GM12873 (cell line): ENCODE measurements around the gene MYT1.

ENCODE experiments used
- TF ChIP-seq, protein P1 (sequence below): IDR thresholded peaks from 2 replicates; pipeline ENCODE4 v1.5.1; 2012; ENCODE audit warnings: low read depth, mild to moderate bottlenecking, moderate library complexity, low read length, control low read depth; ENCODE audit not compliant: insufficient read depth; ENCODE audit errors: missing control alignments

The MYT1 gene

DNA sequence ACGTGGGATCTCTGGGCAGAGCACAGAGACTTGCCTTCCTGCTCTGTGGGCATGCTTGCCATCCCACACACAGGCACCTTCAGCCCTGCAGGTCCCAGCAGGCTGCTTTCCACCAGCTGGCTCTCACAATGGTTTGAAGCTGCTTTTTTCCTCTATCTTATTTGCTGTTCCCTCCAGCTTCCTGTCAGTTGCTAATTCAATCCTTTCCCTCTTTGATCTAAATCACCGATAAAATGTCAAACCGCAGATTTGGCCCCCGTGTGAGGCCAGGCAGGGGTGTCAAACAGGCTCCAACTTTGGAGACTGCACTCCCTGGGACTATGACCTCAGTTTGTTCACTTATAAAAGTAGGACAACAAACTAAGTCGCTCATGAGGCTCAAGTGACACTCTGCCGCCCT lies 50.7 kb downstream of the MYT1 start:
- TF ChIP-seq, protein P1, sequence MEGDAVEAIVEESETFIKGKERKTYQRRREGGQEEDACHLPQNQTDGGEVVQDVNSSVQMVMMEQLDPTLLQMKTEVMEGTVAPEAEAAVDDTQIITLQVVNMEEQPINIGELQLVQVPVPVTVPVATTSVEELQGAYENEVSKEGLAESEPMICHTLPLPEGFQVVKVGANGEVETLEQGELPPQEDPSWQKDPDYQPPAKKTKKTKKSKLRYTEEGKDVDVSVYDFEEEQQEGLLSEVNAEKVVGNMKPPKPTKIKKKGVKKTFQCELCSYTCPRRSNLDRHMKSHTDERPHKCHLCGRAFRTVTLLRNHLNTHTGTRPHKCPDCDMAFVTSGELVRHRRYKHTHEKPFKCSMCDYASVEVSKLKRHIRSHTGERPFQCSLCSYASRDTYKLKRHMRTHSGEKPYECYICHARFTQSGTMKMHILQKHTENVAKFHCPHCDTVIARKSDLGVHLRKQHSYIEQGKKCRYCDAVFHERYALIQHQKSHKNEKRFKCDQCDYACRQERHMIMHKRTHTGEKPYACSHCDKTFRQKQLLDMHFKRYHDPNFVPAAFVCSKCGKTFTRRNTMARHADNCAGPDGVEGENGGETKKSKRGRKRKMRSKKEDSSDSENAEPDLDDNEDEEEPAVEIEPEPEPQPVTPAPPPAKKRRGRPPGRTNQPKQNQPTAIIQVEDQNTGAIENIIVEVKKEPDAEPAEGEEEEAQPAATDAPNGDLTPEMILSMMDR: no peak

DNA sequence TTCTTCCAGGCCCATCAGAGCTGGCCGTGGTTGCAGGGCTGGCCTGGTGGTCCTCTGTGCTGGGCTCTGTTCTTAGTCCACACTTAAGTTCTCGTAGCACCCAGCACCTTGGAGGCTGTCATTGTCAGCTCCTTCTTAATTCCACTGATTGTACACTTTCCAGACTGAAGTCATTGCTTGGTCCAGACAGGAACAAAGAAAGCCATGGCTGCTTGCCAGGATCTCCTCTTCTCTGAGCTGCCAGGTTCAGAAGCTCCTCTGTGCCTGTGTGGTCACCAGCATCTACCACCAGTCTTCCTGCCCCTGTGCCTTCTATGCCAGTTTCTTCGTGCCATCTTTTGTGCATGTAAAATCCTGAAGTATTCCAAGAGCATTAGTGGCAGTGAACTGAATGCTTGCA lies 51.8 kb downstream of the MYT1 start:
- TF ChIP-seq, protein P1: no peak

DNA sequence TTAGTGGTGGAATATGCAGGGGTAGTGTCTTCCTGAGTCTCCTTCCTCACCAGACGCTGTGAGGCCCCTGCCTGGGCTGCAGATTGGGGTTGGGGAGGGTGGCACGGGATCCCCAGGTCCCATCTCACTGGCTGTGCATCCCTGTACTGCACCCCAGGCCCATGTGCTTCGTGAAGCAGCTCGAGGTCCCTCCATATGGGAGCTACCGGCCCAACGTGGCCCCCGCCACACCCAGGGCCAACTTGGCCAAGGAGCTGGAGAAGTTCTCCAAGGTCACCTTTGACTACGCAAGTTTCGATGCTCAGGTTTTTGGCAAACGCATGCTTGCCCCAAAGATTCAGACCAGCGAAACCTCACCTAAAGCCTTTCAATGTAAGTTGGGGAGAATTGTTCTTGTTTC lies 52.7 kb downstream of the MYT1 start:
- TF ChIP-seq, protein P1: no peak

DNA sequence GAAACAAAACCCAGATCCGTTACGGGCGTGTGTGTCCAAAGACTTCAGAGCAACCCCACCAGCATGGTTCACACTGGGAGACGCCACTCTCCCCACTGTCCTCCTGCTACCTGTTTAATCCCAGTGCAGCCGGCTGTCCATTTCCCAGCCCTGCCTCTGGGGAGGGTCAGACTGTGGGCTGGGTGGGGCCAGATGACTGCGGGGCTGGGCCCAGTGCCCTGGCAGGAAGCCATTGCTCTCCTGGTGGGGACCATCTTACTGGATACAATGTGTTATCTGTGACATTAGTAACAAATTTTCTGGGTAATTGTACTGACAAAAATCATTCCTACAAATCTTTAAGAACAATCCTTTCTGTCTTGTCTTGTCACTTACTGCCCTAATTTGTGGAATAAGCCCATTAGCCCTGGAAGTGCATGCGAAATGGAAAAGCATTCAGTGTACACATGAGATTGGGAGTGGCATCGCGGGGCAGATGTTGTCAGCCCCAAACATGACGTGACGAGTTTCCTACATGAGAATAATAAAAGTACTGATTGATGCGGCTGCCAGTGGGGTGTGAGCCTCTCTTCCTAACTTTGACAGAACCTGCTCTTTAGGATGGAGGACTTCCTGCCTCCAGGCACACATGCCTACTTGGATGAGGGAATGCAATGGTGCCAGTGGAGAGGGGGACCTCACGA lies 53.4 kb downstream of the MYT1 start:
- TF ChIP-seq, protein P1: no peak

DNA sequence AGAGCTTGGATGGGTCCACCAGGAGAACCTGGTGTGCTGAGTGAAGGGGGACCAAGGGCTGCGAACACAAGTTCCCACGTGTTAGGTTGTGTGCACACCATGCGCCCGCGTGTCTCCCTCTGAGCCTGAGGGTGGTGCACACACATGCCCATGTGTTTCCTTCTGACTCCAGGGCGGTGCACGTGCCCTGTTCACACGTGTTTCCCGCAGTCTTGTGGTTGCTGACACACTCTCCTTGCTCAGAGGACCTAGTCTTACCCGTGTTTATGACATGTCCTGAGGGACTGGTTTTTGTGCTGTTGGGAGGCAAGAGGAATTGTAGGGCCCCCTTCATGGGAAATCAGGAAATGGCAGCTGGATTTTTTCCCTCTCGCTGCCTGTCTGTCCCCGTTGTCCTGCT lies 55.0 kb downstream of the MYT1 start:
- TF ChIP-seq, protein P1: no peak

DNA sequence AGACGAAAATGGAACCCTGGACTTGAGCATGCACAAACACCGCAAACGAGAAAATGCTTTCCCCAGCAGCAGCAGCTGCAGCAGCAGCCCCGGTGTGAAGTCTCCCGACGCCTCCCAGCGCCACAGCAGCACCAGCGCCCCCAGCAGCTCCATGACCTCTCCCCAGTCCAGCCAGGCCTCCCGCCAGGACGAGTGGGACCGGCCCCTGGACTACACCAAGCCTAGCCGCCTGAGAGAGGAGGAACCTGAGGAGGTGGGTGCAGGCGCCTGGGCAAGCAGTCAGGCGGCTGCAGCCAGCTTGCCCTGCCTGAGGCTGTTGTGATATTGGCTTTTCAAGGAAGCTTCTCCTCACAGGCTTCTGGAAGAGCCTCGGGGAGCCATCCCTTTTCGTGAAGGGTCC lies 55.5 kb downstream of the MYT1 start:
- TF ChIP-seq, protein P1: no peak

DNA sequence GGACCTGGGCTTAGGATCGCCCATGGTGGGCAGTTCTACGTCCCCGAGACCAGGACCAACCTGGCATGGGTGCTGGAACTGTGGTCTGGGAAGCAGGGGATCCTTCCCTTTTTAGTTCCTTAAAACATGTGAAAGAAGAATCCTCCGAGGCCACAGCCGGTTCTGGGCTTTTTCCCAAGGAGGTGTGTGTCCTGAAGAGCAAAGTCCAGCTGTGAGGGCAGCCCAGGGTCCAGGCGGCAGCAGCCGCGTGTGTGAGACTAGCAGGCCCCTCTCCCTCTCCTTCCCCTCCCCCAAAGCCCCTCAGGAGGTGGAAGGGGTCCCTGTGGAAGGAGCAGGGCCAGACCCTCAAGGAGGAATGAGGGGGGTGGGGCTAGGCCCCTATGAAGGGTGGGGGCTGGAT lies 56.2 kb downstream of the MYT1 start:
- TF ChIP-seq, protein P1: no peak
